T-cell (primary cell): ENCODE measurements around the gene CSAG3. TPM values are rescaled to one million over a fixed set of nuclear protein-coding genes. Genes with fewer than 3 reads are reported as not detected.
"Not testable (repeated sequence)": the region's sequence is repeated elsewhere in the genome, so short reads cannot be mapped to it uniquely, and the experiment has no call there.

Source experiments
- ATAC-seq, 4 experiments: fragments of 200-7000 bp in 3 of 4; fragments of 150-1000 bp in 1 of 4; cut with Tn5 transposase; replicated peaks in 1 of 4; 1 replicate in 3 of 4; 2 replicates in 1 of 4; pipeline ENCODE4 v1.10.0; 2021; ENCODE audit warnings: moderate library complexity in 3 of 4, mild to moderate bottlenecking in 2 of 4, moderate number of reproducible peaks in 1 of 4
- CTCF ChIA-PET, 2 donors: fragments of 300-600 bp; sonication (Branson Sonifier 250); formaldehyde crosslinking; loops; one replicate each; lab custom pipeline; 2022; ENCODE audit warnings: antibody characterized with exemption in 2 of 2; lab: Charles Lee
- POLR2A ChIA-PET, 2 donors: fragments of 300-600 bp; sonication (Branson Sonifier 250); formaldehyde crosslinking; loops; one replicate each; lab custom pipeline; 2022; ENCODE audit warnings: antibody characterized with exemption in 2 of 2; lab: Charles Lee
- DNase-seq, 35 experiments: peaks; one replicate each; pipeline versions ENCODE4 v3.0.0 to v3.0.0-alpha.2; 2013 to 2023
- H3K27ac ChIP-seq: one replicate; pipeline ENCODE4 v1.5.1; 2013; ENCODE audit warnings: low read length
- H3K27me3 ChIP-seq, 2 experiments: replicated peaks in 1 of 2; 1 replicate in 1 of 2; 2 replicates in 1 of 2; pipeline versions ENCODE4 v1.6.1 to v1.7.0; 2013; ENCODE audit warnings: low read length in 1 of 2, mixed read lengths in 1 of 2; ENCODE audit not compliant: control insufficient read depth in 2 of 2, insufficient read depth in 2 of 2; ENCODE audit errors: extremely low read depth in 1 of 2
- H3K36me3 ChIP-seq, 2 donors: 1 replicate in 1 of 2; 2 replicates in 1 of 2; pipeline versions ENCODE4 v1.6.1 to v1.7.0; 2013; ENCODE audit warnings: low read length in 1 of 2; ENCODE audit not compliant: control insufficient read depth in 2 of 2, insufficient read depth in 1 of 2; ENCODE audit errors: extremely low read depth in 1 of 2
- H3K4me1 ChIP-seq, 2 experiments: 1 replicate in 1 of 2; 2 replicates in 1 of 2; pipeline versions ENCODE4 v1.6.1 to v1.7.0; 2013; ENCODE audit warnings: low read length in 2 of 2, mixed read lengths in 1 of 2; ENCODE audit not compliant: insufficient read depth in 2 of 2, control insufficient read depth in 1 of 2; ENCODE audit errors: extremely low read depth in 1 of 2
- H3K4me3 ChIP-seq, 2 donors: 1 replicate in 1 of 2; 2 replicates in 1 of 2; pipeline versions ENCODE4 v1.5.1 to v1.7.0; 2013; ENCODE audit warnings: mild to moderate bottlenecking in 2 of 2, low read length in 1 of 2, moderate library complexity in 1 of 2; ENCODE audit not compliant: control insufficient read depth in 1 of 2; ENCODE audit errors: extremely low read depth in 1 of 2
- H3K9me3 ChIP-seq: 2 replicates; pipeline ENCODE4 v1.7.0; 2013
- H3K27ac Mint-ChIP-seq, 2 donors: one replicate each; pipeline ENCODE4 v1.8.0; 2020 to 2021; ENCODE audit warnings: mild to moderate bottlenecking in 2 of 2, mixed read lengths in 2 of 2
- H3K27me3 Mint-ChIP-seq, 2 donors: one replicate each; pipeline ENCODE4 v1.8.0; 2021 to 2022; ENCODE audit warnings: mixed read lengths in 2 of 2
- H3K36me3 Mint-ChIP-seq: one replicate; pipeline ENCODE4 v1.8.0; 2021; ENCODE audit warnings: mixed read lengths
- H3K4me1 Mint-ChIP-seq, 3 donors: one replicate each; pipeline ENCODE4 v1.8.0; 2020 to 2022; ENCODE audit warnings: mixed read lengths in 3 of 3, mild to moderate bottlenecking in 1 of 3
- H3K4me3 Mint-ChIP-seq, 3 donors: one replicate each; pipeline ENCODE4 v1.8.0; 2020 to 2022; ENCODE audit warnings: mild to moderate bottlenecking in 3 of 3, mixed read lengths in 3 of 3, moderate library complexity in 3 of 3
- H3K9me3 Mint-ChIP-seq, 3 donors: one replicate each; pipeline ENCODE4 v1.8.0; 2020 to 2022; ENCODE audit warnings: mixed read lengths in 3 of 3
- WGBS: methylation state at CpG from one replicate; pipeline ENCODE4 v1.1.5; 2013; ENCODE audit warnings: missing lambda C conversion rate; ENCODE audit not compliant: insufficient coverage; 5-methylcytosine and 5-hydroxymethylcytosine counted together
- total RNA-seq, 35 experiments: library from RNA in 6 of 35; stranded (reverse) in 6 of 35; fragments of 120-200 nt in 1 of 35; gene quantifications; one replicate each; pipeline versions ENCODE4 v1.2.1 to v1.2.4 and lab custom pipeline; 2013 to 2026

The CSAG3 gene
- total RNA-seq (not detected), total RNA-seq (lab: John Stamatoyannopoulos, UW) (0 to 0.06 (median 0) reads per million in 29 experiments)
- total RNA-seq (2013) = not detected

DNA sequence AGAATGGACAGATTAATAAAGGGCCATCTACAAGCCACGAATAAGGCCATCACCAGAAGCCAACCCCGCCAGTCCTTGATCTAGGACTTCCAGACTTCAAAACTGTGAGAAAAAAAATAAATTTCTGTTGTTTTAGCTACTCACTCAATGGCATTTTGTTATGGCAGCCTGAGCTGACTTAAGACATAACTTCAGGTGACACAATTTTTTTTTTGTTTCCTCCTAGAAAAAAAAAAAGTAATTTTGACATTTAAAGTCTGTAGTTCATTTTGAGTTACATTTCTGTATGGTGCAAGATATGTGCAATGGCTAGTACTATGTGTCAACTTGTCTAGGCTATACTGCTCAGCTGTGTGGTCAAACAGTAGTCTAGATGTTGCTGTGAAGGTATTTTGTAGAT lies at the start of gene CSAG3:
TSS of gene CSAG3 (plus strand) at position 301 of the 400 bp plus-strand sequence.
- H3K4me1 ChIP-seq, H3K27me3 Mint-ChIP-seq, CTCF ChIA-PET, DNase-seq, H3K9me3 ChIP-seq, H3K9me3 Mint-ChIP-seq, H3K27ac ChIP-seq, ATAC-seq, POLR2A ChIA-PET, H3K4me3 ChIP-seq, H3K4me3 Mint-ChIP-seq, H3K36me3 ChIP-seq, H3K27me3 ChIP-seq, H3K36me3 Mint-ChIP-seq, H3K27ac Mint-ChIP-seq, H3K4me1 Mint-ChIP-seq: not testable (repeated sequence)
- WGBS = no CpG with 5 or more reads among the region's 2 CpGs

DNA sequence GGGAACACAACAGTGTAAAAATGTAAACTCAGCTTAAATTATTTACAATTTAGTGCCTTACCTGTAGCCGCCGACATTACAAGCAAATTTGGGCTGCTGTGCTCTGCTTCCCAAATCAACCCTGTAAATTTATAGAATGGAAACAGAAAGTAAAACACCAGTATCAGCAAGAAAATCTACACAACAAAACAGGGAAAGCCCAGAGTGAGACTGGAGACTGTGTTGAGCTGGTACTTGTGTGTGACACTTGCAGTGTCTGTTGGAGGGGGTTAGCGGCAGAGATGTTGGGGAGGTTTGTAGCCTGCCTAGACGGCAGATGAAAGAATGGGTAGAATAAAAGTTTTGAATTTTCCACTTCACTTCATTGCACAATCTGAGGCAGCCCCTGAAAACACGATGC lies 45.8 kb upstream of the CSAG3 start:
- H3K9me3 Mint-ChIP-seq, H3K9me3 ChIP-seq, H3K4me1 Mint-ChIP-seq, POLR2A ChIA-PET, H3K36me3 Mint-ChIP-seq, H3K4me1 ChIP-seq, DNase-seq, ATAC-seq, H3K27me3 ChIP-seq, H3K27me3 Mint-ChIP-seq, H3K27ac Mint-ChIP-seq, H3K4me3 Mint-ChIP-seq, CTCF ChIA-PET, H3K36me3 ChIP-seq, H3K4me3 ChIP-seq, H3K27ac ChIP-seq: not testable (repeated sequence)
- no CpG with 5 or more reads among the region's 5 CpGs for whole genome bisulfite sequencing

GRCh38 chrX:152713815-152714787 lies 44.9 kb upstream of the CSAG3 start, which contains the start of gene MAGEA2B:
Gene MAGEA2B, plus strand, starts transcription at chrX:152714628. Its CDS starts 2,479 bp downstream, at chrX:152717107.
- H3K4me3 ChIP-seq, H3K4me1 ChIP-seq, H3K27ac ChIP-seq, H3K27me3 ChIP-seq, H3K36me3 ChIP-seq, H3K9me3 ChIP-seq, POLR2A ChIA-PET, H3K36me3 Mint-ChIP-seq, H3K27me3 Mint-ChIP-seq, H3K9me3 Mint-ChIP-seq, H3K4me3 Mint-ChIP-seq, H3K4me1 Mint-ChIP-seq, ATAC-seq, H3K27ac Mint-ChIP-seq, DNase-seq, CTCF ChIA-PET: not testable (repeated sequence)
- no CpG with 5 or more reads among the region's 35 CpGs for WGBS

DNA sequence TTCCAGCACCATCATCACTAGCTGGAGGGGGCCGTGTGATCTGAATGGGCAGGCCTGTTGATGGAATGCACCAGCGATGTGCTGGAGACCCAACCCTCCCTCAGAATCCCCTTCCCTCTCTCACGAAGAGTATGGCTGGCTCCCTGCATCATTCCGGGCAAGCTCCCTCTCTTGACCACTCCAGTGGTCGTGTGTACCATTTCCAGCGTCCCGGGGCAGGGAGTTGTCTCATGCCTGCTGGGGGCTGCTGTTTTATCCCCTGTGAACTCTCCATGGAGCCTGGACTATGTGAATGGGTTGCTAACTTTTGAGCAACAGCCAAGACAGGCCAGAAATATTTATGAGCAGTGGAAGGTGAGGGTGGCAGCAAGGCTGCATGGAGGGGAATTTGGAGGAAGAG lies 33.6 kb upstream of the CSAG3 start:
- Histone ChIP-seq H3K4me1 (no peaks in the 10 kb centered on the region), H3K27me3 (no peaks in the 10 kb centered on the region), H3K36me3 (no peaks in the 10 kb centered on the region), H3K4me3 (no peak overlapping the region), H3K9me3 (no peaks in the 10 kb centered on the region), H3K27ac (no peak overlapping the region)
- Mint-ChIP-seq H3K27ac (no peak overlapping the region), H3K36me3 (no peaks in the 10 kb centered on the region), H3K9me3 (no peaks in the 10 kb centered on the region), H3K4me3 (no peak overlapping the region), H3K27me3 (peaks cover 3 to 19% of the 10 kb centered on the region in 2 donors), H3K4me1 (no peaks in the 10 kb centered on the region)
- CTCF ChIA-PET = no interaction called here
- POLR2A ChIA-PET = no interaction called here
- WGBS = 80% methylated on average over 1 of the region's 7 CpGs
- DNase-seq (no peak), ATAC-seq (no peak)

DNA sequence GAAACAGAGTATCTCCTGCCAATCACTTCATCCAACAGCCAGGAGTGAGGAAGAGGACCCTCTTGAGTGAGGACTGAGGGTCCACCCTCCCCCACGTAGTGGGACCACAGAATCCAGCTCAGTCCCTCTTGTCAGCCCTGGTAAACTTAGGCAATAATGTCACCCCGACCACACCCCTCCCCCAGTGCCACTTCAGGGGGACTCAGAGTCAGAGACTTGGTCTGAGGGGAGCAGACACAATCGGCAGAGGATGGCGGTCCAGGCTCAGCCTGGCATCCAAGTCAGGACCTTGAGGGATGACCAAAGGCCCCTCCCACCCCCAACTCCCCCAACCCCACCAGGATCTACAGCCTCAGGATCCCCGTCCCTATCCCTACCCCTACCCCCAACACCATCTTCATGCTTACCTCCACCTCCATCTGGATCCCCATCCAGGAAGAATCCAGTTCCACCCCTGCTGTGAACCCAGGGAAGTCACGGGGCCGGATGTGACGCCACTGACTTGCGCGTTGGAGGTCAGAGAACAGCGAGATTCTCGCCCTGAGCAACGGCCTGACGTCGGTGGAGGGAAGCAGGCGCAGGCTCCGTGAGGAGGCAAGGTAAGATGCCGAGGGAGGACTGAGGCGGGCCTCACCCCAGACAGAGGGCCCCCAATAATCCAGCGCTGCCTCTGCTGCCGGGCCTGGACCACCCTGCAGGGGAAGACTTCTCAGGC lies 25.6 kb upstream of the CSAG3 start, which contains the start of the genes CSAG1 and MAGEA12:
TSS of gene CSAG1 (minus strand) at position 461 of the 715 bp plus-strand sequence. CDS start 1,261 bp downstream, outside the sequence.
TSS of gene MAGEA12 (plus strand) at position 497 of the 715 bp plus-strand sequence. CDS start 2,405 bp downstream, outside the sequence.
- no CpG with 5 or more reads among the region's 21 CpGs for WGBS
- H3K27me3 ChIP-seq = no peaks in the 10 kb centered on the region
- DNase-seq (no peak), ATAC-seq (no peak)
- H3K4me3 Mint-ChIP-seq = no peak within 1 kb of the TSS
- no peak within 1 kb of the TSS for H3K27ac ChIP-seq
- H3K9me3 ChIP-seq = no peaks in the 10 kb centered on the region
- no peaks in the 10 kb centered on the region for H3K4me1 ChIP-seq
- CTCF ChIA-PET = no interaction called here
- POLR2A ChIA-PET = no interaction called here
- H3K27ac Mint-ChIP-seq = no peak within 1 kb of the TSS
- no peak within 1 kb of the TSS for H3K4me3 ChIP-seq
- no peaks in the 10 kb centered on the region for H3K36me3 ChIP-seq
- H3K27me3 Mint-ChIP-seq = peaks cover 3 to 4% of the 10 kb centered on the region in 2 donors
- no peaks in the 10 kb centered on the region for H3K4me1 Mint-ChIP-seq
- H3K36me3 Mint-ChIP-seq = no peaks in the 10 kb centered on the region
- no peaks in the 10 kb centered on the region for H3K9me3 Mint-ChIP-seq

- H3K4me1 ChIP-seq, H3K27ac ChIP-seq, H3K27me3 ChIP-seq, H3K4me1 Mint-ChIP-seq, ATAC-seq, H3K4me3 ChIP-seq, H3K27me3 Mint-ChIP-seq, H3K9me3 ChIP-seq, H3K4me3 Mint-ChIP-seq, H3K27ac Mint-ChIP-seq, H3K36me3 ChIP-seq, H3K9me3 Mint-ChIP-seq, POLR2A ChIA-PET, H3K36me3 Mint-ChIP-seq, CTCF ChIA-PET, DNase-seq: not testable (repeated sequence)
- no CpG with 5 or more reads among the region's 22 CpGs for WGBS
Observed at GRCh38 chrX:152734143-152734858, 24.7 kb upstream of the CSAG3 start.
